Measurements from ENCODE around the gene DKK2. TPM values are rescaled to one million over a fixed set of nuclear protein-coding genes. Genes with fewer than 3 reads are reported as not detected.

DKK2 gene
- total and polyA plus RNA-seq, 3 donors from 2014 or later, result 0.21 to 0.62 TPM; not detected in 1

GRCh38 chr4:106986486-106986885 lies 49.6 kb downstream of the DKK2 start:
- H3K36me3 ChIP-seq (ENCODE audit: low read depth, missing control alignments), result no peaks in the 10 kb centered on the region
- TF ChIP-seq CTCF (IDR thresholded peaks at IDR 0.05) (no peak), POLR2A (IDR thresholded peaks at IDR 0.05) (no peak)
- H3K27ac ChIP-seq, result no peak overlapping the region
- no peaks in the 10 kb centered on the region for H3K27me3 ChIP-seq
- no peaks in the 10 kb centered on the region for H3K4me1 ChIP-seq
- H3K9me3 ChIP-seq, result no peaks in the 10 kb centered on the region
- intact Hi-C loops (cut with DNase I; ENCODE audit: low total_unique reads), result no loop called here
- WGBS, 2 donors, result 57 to 58% methylated on average over 1 of the region's 1 CpG
- no peak for DNase-seq
- H3K4me3 ChIP-seq, result no peak overlapping the region

- H3K4me3 ChIP-seq, result no peak overlapping the region
- TF ChIP-seq CTCF (IDR thresholded peaks at IDR 0.05), result no peak
- TF ChIP-seq POLR2A (IDR thresholded peaks at IDR 0.05), result no peak
- H3K27ac ChIP-seq, result no peak overlapping the region
- intact Hi-C loops (cut with DNase I; ENCODE audit: low total_unique reads), result no loop called here
- H3K36me3 ChIP-seq (ENCODE audit: low read depth, missing control alignments), result no peaks in the 10 kb centered on the region
- H3K27me3 ChIP-seq, result no peaks in the 10 kb centered on the region
- 81 to 90% methylated on average over 3 of the region's 3 CpGs for WGBS, 2 donors
- DNase-seq, result no peak
- no peaks in the 10 kb centered on the region for H3K4me1 ChIP-seq
- no peaks in the 10 kb centered on the region for H3K9me3 ChIP-seq
Measured at GRCh38 chr4:106985830-106986229, 50.3 kb downstream of the DKK2 start.

GRCh38 chr4:106982711-106983211 lies 53.4 kb downstream of the DKK2 start:
- intact Hi-C loops (cut with DNase I; ENCODE audit: low total_unique reads), result no loop called here
- 80 to 92% methylated on average over 1 of the region's 1 CpG for WGBS, 2 donors
- no peak for DNase-seq
- Histone ChIP-seq H3K9me3 (no peaks in the 10 kb centered on the region), H3K36me3 (ENCODE audit: low read depth, missing control alignments) (no peaks in the 10 kb centered on the region), H3K27me3 (no peaks in the 10 kb centered on the region), H3K4me3 (no peak overlapping the region), H3K4me1 (no peaks in the 10 kb centered on the region), H3K27ac (no peak overlapping the region)
- TF ChIP-seq CTCF (IDR thresholded peaks at IDR 0.05), result no peak
- TF ChIP-seq POLR2A (IDR thresholded peaks at IDR 0.05), result no peak

- H3K4me1 ChIP-seq, result no peaks in the 10 kb centered on the region
- H3K36me3 ChIP-seq (ENCODE audit: low read depth, missing control alignments), result no peaks in the 10 kb centered on the region
- no peaks in the 10 kb centered on the region for H3K9me3 ChIP-seq
- no peaks in the 10 kb centered on the region for H3K27me3 ChIP-seq
- no peak for DNase-seq
- intact Hi-C loops (cut with DNase I; ENCODE audit: low total_unique reads), result no loop called here
- no peak overlapping the region for H3K27ac ChIP-seq
- H3K4me3 ChIP-seq, result no peak overlapping the region
- no peak for TF ChIP-seq POLR2A (IDR thresholded peaks at IDR 0.05)
- no peak for TF ChIP-seq CTCF (IDR thresholded peaks at IDR 0.05)
Measured at GRCh38 chr4:106981431-106981830, 54.7 kb downstream of the DKK2 start.

- intact Hi-C loops (cut with DNase I; ENCODE audit: low total_unique reads), result no loop called here
- Histone ChIP-seq H3K27ac (no peak overlapping the region), H3K4me3 (no peak overlapping the region), H3K36me3 (ENCODE audit: low read depth, missing control alignments) (no peaks in the 10 kb centered on the region), H3K27me3 (no peaks in the 10 kb centered on the region), H3K4me1 (no peaks in the 10 kb centered on the region), H3K9me3 (no peaks in the 10 kb centered on the region)
- DNase-seq, result no peak
- 76 to 86% methylated on average over 4 of the region's 4 CpGs for WGBS, 2 donors
- TF ChIP-seq CTCF (IDR thresholded peaks at IDR 0.05) (no peak), POLR2A (IDR thresholded peaks at IDR 0.05) (no peak)
Measured at GRCh38 chr4:106979476-106979875, 56.6 kb downstream of the DKK2 start.
